ENCODE results near the gene LIPC. TPM values are rescaled to one million over a fixed set of nuclear protein-coding genes. Genes with fewer than 3 reads are reported as not detected.

Gene LIPC
- total and polyA plus RNA-seq, 2 donors (not counting 1 experiment from before 2014, with no cell fraction given), result 0.82 to 4.0 TPM

- peaks cover 3% of the 10 kb centered on the region for H3K4me1 ChIP-seq (ENCODE audit: control insufficient read depth, extremely low read depth, insufficient read depth, low read length)
- no peaks in the 10 kb centered on the region for H3K27me3 ChIP-seq (ENCODE audit: control insufficient read depth, insufficient read depth, low read length)
- H4K20me1 ChIP-seq (ENCODE audit: control insufficient read depth, extremely low read depth, insufficient read depth, low read length), result no peaks in the 10 kb centered on the region
- H3K36me3 ChIP-seq (ENCODE audit: control insufficient read depth, insufficient read depth, low read length), result no peaks in the 10 kb centered on the region
- H3K79me2 ChIP-seq (ENCODE audit: control insufficient read depth, insufficient read depth, low read length), result no peaks in the 10 kb centered on the region
- no peak overlapping the region for H2AFZ ChIP-seq (ENCODE audit: low read length)
- TF ChIP-seq CTCF (conservative IDR thresholded peaks at IDR 0.05 in 1 of 2, IDR thresholded peaks at IDR 0.05 in 1 of 2; ENCODE audit: low read depth in 1 of 2, low read length in 2 of 2) (no peak), EZH2 (IDR thresholded peaks at IDR 0.05; ENCODE audit: low read length, missing control alignments) (no peak)
- H3K9ac ChIP-seq (ENCODE audit: insufficient read depth, low read length), result no peak overlapping the region
- H3K27ac ChIP-seq (ENCODE audit: insufficient read depth, low read length), result no peak overlapping the region
- H3K9me3 ChIP-seq (ENCODE audit: control insufficient read depth, insufficient read depth, low read depth, low read length), result no peaks in the 10 kb centered on the region
- H3K4me2 ChIP-seq (ENCODE audit: extremely low read depth, insufficient read depth, low read length), result no peak overlapping the region
- no peak overlapping the region for H3K4me3 ChIP-seq (replicated peaks in 1 of 4; ENCODE audit: control extremely low read depth in 1 of 4, insufficient read depth in 1 of 4, low read depth in 3 of 4, low read length in 4 of 4)
- DNase-seq (ENCODE audit: low read depth in 2 of 2), result no peak
Observed at GRCh38 chr15:58494567-58494966, 62.8 kb downstream of the LIPC start.

GRCh38 chr15:58495891-58496408 lies 64.2 kb downstream of the LIPC start:
- H3K4me2 ChIP-seq (ENCODE audit: extremely low read depth, insufficient read depth, low read length), result no peak overlapping the region

GRCh38 chr15:58497046-58497785 lies 65.4 kb downstream of the LIPC start:
- no peak overlapping the region for H3K9ac ChIP-seq (ENCODE audit: insufficient read depth, low read length)
- H3K9me3 ChIP-seq (ENCODE audit: control insufficient read depth, insufficient read depth, low read depth, low read length), result no peaks in the 10 kb centered on the region
- H3K27ac ChIP-seq (ENCODE audit: insufficient read depth, low read length), result no peak overlapping the region
- peaks cover 3% of the 10 kb centered on the region for H3K4me1 ChIP-seq (ENCODE audit: control insufficient read depth, extremely low read depth, insufficient read depth, low read length)
- TF ChIP-seq CTCF (conservative IDR thresholded peaks at IDR 0.05 in 1 of 2, IDR thresholded peaks at IDR 0.05 in 1 of 2; ENCODE audit: low read depth in 1 of 2, low read length in 2 of 2) (no peak), EZH2 (IDR thresholded peaks at IDR 0.05; ENCODE audit: low read length, missing control alignments) (no peak)
- H2AFZ ChIP-seq (ENCODE audit: low read length), result no peak overlapping the region
- DNase-seq (ENCODE audit: low read depth in 2 of 2), result no peak
- no peak overlapping the region for H3K4me3 ChIP-seq (replicated peaks in 1 of 4; ENCODE audit: control extremely low read depth in 1 of 4, insufficient read depth in 1 of 4, low read depth in 3 of 4, low read length in 4 of 4)
- no peaks in the 10 kb centered on the region for H4K20me1 ChIP-seq (ENCODE audit: control insufficient read depth, extremely low read depth, insufficient read depth, low read length)
- H3K79me2 ChIP-seq (ENCODE audit: control insufficient read depth, insufficient read depth, low read length), result no peaks in the 10 kb centered on the region
- no peaks in the 10 kb centered on the region for H3K27me3 ChIP-seq (ENCODE audit: control insufficient read depth, insufficient read depth, low read length)
- no peak overlapping the region for H3K4me2 ChIP-seq (ENCODE audit: extremely low read depth, insufficient read depth, low read length)
- H3K36me3 ChIP-seq (ENCODE audit: control insufficient read depth, insufficient read depth, low read length), result no peaks in the 10 kb centered on the region

More at GRCh38 chr15:58495891-58496408, 64.2 kb downstream of the LIPC start:
- no peak for DNase-seq (ENCODE audit: low read depth in 2 of 2)
- H3K4me1 ChIP-seq (ENCODE audit: control insufficient read depth, extremely low read depth, insufficient read depth, low read length), result peaks cover 3% of the 10 kb centered on the region
- no peaks in the 10 kb centered on the region for H4K20me1 ChIP-seq (ENCODE audit: control insufficient read depth, extremely low read depth, insufficient read depth, low read length)
- H3K4me3 ChIP-seq (replicated peaks in 1 of 4; ENCODE audit: control extremely low read depth in 1 of 4, insufficient read depth in 1 of 4, low read depth in 3 of 4, low read length in 4 of 4), result no peak overlapping the region
- no peaks in the 10 kb centered on the region for H3K9me3 ChIP-seq (ENCODE audit: control insufficient read depth, insufficient read depth, low read depth, low read length)
- no peak for TF ChIP-seq EZH2 (IDR thresholded peaks at IDR 0.05; ENCODE audit: low read length, missing control alignments)
- TF ChIP-seq CTCF (conservative IDR thresholded peaks at IDR 0.05 in 1 of 2, IDR thresholded peaks at IDR 0.05 in 1 of 2; ENCODE audit: low read depth in 1 of 2, low read length in 2 of 2), result no peak
- H3K9ac ChIP-seq (ENCODE audit: insufficient read depth, low read length), result no peak overlapping the region
- H3K36me3 ChIP-seq (ENCODE audit: control insufficient read depth, insufficient read depth, low read length), result no peaks in the 10 kb centered on the region
- no peaks in the 10 kb centered on the region for H3K79me2 ChIP-seq (ENCODE audit: control insufficient read depth, insufficient read depth, low read length)
- H2AFZ ChIP-seq (ENCODE audit: low read length), result no peak overlapping the region
- no peaks in the 10 kb centered on the region for H3K27me3 ChIP-seq (ENCODE audit: control insufficient read depth, insufficient read depth, low read length)
- H3K27ac ChIP-seq (ENCODE audit: insufficient read depth, low read length), result no peak overlapping the region
